IMR-90 (cell line): ENCODE data around the gene NEK4. TPM values are rescaled to one million over a fixed set of nuclear protein-coding genes. Genes with fewer than 3 reads are reported as not detected.

Experiments
- ATAC-seq: fragments of 200-7000 bp; cut with Tn5 transposase; 2 replicates; pipeline ENCODE4 v1.9.1; 2020; ENCODE audit warnings: low read depth, mild to moderate bottlenecking, moderate library complexity
- BruUV-seq: library from RNA; stranded (reverse); fragments of 400-500 nt; replicated peaks from 2 replicates; lab custom pipeline; 2021; lab: Mats Ljungman, UMichigan
- CTCF ChIA-PET: fragments of 300-600 bp; formaldehyde crosslinking; extraction: SDS; loops from one replicate; lab custom pipeline; 2021; ENCODE audit warnings: antibody characterized with exemption; lab: Yijun Ruan, JAX
- POLR2A ChIA-PET: fragments of 300-600 bp; sonication (Branson Sonifier 250); formaldehyde crosslinking; loops from one replicate; lab custom pipeline; 2022; ENCODE audit warnings: antibody characterized with exemption; ENCODE audit not compliant: unreplicated experiment; lab: Charles Lee
- DNase-seq: peaks from one replicate; pipeline ENCODE4 v3.0.0; 2013
- H2AFZ ChIP-seq: replicated peaks from 2 replicates; pipeline ENCODE3; 2013; ENCODE audit warnings: low read length, mild to moderate bottlenecking; ENCODE audit not compliant: poor library complexity
- H2AK5ac ChIP-seq: 2 replicates; pipeline ENCODE4 v1.6.1; 2013; ENCODE audit warnings: low read depth, low read length, inconsistent platforms
- H2AK9ac ChIP-seq: replicated peaks from 2 replicates; pipeline ENCODE3; 2013; ENCODE audit warnings: mild to moderate bottlenecking, low read depth, low read length, moderate library complexity; ENCODE audit not compliant: poor library complexity
- H2BK120ac ChIP-seq: 2 replicates; pipeline ENCODE4 v1.6.1; 2013; ENCODE audit warnings: low read depth, low read length, inconsistent platforms
- H2BK15ac ChIP-seq: 3 replicates; pipeline ENCODE4 v1.6.1; 2013; ENCODE audit warnings: low read depth, low read length, inconsistent platforms
- H2BK20ac ChIP-seq: 2 replicates; pipeline ENCODE4 v1.6.1; 2013; ENCODE audit warnings: low read depth, mild to moderate bottlenecking, inconsistent platforms, low read length, moderate library complexity
- H2BK5ac ChIP-seq: 2 replicates; pipeline ENCODE4 v1.6.1; 2013; ENCODE audit warnings: mild to moderate bottlenecking, low read depth, low read length, inconsistent platforms; ENCODE audit not compliant: poor library complexity, severe bottlenecking
- H3K14ac ChIP-seq: replicated peaks from 2 replicates; pipeline ENCODE4 v1.6.1; 2013; ENCODE audit warnings: low read depth, low read length, inconsistent platforms
- H3K18ac ChIP-seq: 2 replicates; pipeline ENCODE4 v1.6.1; 2013; ENCODE audit warnings: low read depth, low read length, control low read depth
- H3K23ac ChIP-seq: 2 replicates; pipeline ENCODE4 v1.6.1; 2013; ENCODE audit warnings: low read depth, low read length, inconsistent platforms
- H3K27ac ChIP-seq: 2 replicates; pipeline ENCODE4 v1.5.1; 2013; ENCODE audit warnings: mild to moderate bottlenecking, control low read depth, low read length; ENCODE audit not compliant: insufficient read depth
- H3K27me3 ChIP-seq: 2 replicates; pipeline ENCODE4 v1.6.1; 2013; ENCODE audit warnings: low read length; ENCODE audit not compliant: control insufficient read depth, insufficient read depth
- H3K36me3 ChIP-seq: 2 replicates; pipeline ENCODE4 v1.6.1; 2013; ENCODE audit warnings: low read length, mixed read lengths; ENCODE audit not compliant: control insufficient read depth, insufficient read depth
- H3K4ac ChIP-seq: 2 replicates; pipeline ENCODE4 v1.6.1; 2013; ENCODE audit warnings: low read depth, low read length, inconsistent platforms
- H3K4me1 ChIP-seq: 2 replicates; pipeline ENCODE4 v1.6.1; 2013; ENCODE audit warnings: low read length, mixed read lengths; ENCODE audit not compliant: control insufficient read depth, insufficient read depth
- H3K4me2 ChIP-seq: 2 replicates; pipeline ENCODE4 v1.6.1; 2013; ENCODE audit warnings: low read depth, mild to moderate bottlenecking, control low read depth, low read length, moderate library complexity
- H3K4me3 ChIP-seq: 2 replicates; pipeline ENCODE4 v1.5.1; 2013; ENCODE audit warnings: low read depth, mild to moderate bottlenecking, control low read depth, low read length, moderate library complexity; ENCODE audit not compliant: insufficient read depth
- H3K56ac ChIP-seq: 2 replicates; pipeline ENCODE4 v1.6.1; 2013; ENCODE audit warnings: low read length, inconsistent platforms; ENCODE audit not compliant: insufficient read depth; ENCODE audit errors: extremely low read depth
- H3K79me1 ChIP-seq, 2 experiments: 2 replicates each; pipeline ENCODE4 v1.6.1; 2013; ENCODE audit warnings: low read length in 2 of 2, inconsistent platforms in 1 of 2, low read depth in 1 of 2
- H3K9ac ChIP-seq: 2 replicates; pipeline ENCODE4 v1.6.1; 2013; ENCODE audit warnings: low read depth, low read length, control low read depth
- H3K9me1 ChIP-seq: 2 replicates; pipeline ENCODE4 v1.6.1; 2013; ENCODE audit warnings: low read length, inconsistent platforms; ENCODE audit not compliant: insufficient read depth
- H3K9me3 ChIP-seq: 2 replicates; pipeline ENCODE4 v1.6.1; 2013; ENCODE audit warnings: low read length; ENCODE audit not compliant: control insufficient read depth, insufficient read depth
- H4K20me1 ChIP-seq: 2 replicates; pipeline ENCODE4 v1.6.1; 2013; ENCODE audit warnings: low read length, inconsistent platforms; ENCODE audit not compliant: insufficient read depth
- H4K5ac ChIP-seq: 2 replicates; pipeline ENCODE4 v1.6.1; 2013; ENCODE audit warnings: mild to moderate bottlenecking, low read depth, low read length, control low read depth
- H4K8ac ChIP-seq, 2 experiments: 2 replicates each; pipeline ENCODE4 v1.6.1; 2013; ENCODE audit warnings: low read depth in 2 of 2, low read length in 2 of 2, control low read depth in 1 of 2, inconsistent platforms in 1 of 2
- H4K91ac ChIP-seq: 2 replicates; pipeline ENCODE4 v1.6.1; 2013; ENCODE audit warnings: low read depth, low read length, inconsistent platforms; ENCODE audit not compliant: insufficient read depth
- BHLHE40 ChIP-seq: fragments of 150-350 bp; IDR thresholded peaks from 2 replicates; pipeline ENCODE4 v1.6.1; 2016; ENCODE audit warnings: mild to moderate bottlenecking, low read depth, low read length
- CEBPB ChIP-seq: IDR thresholded peaks from 2 replicates; pipeline ENCODE4 v1.6.1; 2012; ENCODE audit warnings: low read depth, low read length, improper control_type of control experiment
- CHD1 ChIP-seq: IDR thresholded peaks from 2 replicates; pipeline ENCODE4 v1.6.1; 2012; ENCODE audit warnings: low read depth, low read length, improper control_type of control experiment
- CTCF ChIP-seq: conservative IDR thresholded peaks from 2 replicates; pipeline ENCODE4 v1.5.1; 2012; ENCODE audit warnings: mild to moderate bottlenecking, low read depth, low read length, improper control_type of control experiment
- ELK1 ChIP-seq: fragments of 150-350 bp; IDR thresholded peaks from 2 replicates; pipeline ENCODE4 v1.6.1; 2016; ENCODE audit warnings: low read depth, mild to moderate bottlenecking, low read length, moderate library complexity, borderline replicate concordance
- FOS ChIP-seq: fragments of 150-350 bp; IDR thresholded peaks from 2 replicates; pipeline ENCODE4 v1.6.1; 2016; ENCODE audit warnings: low read depth, low read length
- MAFK ChIP-seq: IDR thresholded peaks from 2 replicates; pipeline ENCODE4 v1.6.1; 2012; ENCODE audit warnings: low read depth, low read length, improper control_type of control experiment
- MAZ ChIP-seq: IDR thresholded peaks from 2 replicates; pipeline ENCODE4 v1.6.1; 2012; ENCODE audit warnings: low read depth, mild to moderate bottlenecking, low read length, improper control_type of control experiment, moderate library complexity, borderline replicate concordance
- MXI1 ChIP-seq: IDR thresholded peaks from 2 replicates; pipeline ENCODE4 v1.6.1; 2012; ENCODE audit warnings: low read depth, mild to moderate bottlenecking, low read length, moderate library complexity, borderline replicate concordance
- NFE2L2 ChIP-seq: fragments of 150-350 bp; IDR thresholded peaks from 2 replicates; pipeline ENCODE4 v1.6.1; 2016; ENCODE audit warnings: low read depth, mild to moderate bottlenecking, low read length
- POLR2A ChIP-seq: IDR thresholded peaks from 2 replicates; pipeline ENCODE4 v1.6.1; 2012; ENCODE audit warnings: mild to moderate bottlenecking, low read depth, low read length
- RAD21 ChIP-seq: IDR thresholded peaks from 2 replicates; pipeline ENCODE4 v1.6.1; 2012; ENCODE audit warnings: low read length, improper control_type of control experiment
- RCOR1 ChIP-seq: IDR thresholded peaks from 2 replicates; pipeline ENCODE4 v1.6.1; 2012; ENCODE audit warnings: mild to moderate bottlenecking, low read length, improper control_type of control experiment; ENCODE audit not compliant: insufficient replicate concordance
- RFX5 ChIP-seq: IDR thresholded peaks from 2 replicates; pipeline ENCODE4 v1.8.0; 2012; ENCODE audit warnings: low read depth, mild to moderate bottlenecking, low read length, moderate library complexity
- SMC3 ChIP-seq: fragments of 150-350 bp; IDR thresholded peaks from 2 replicates; pipeline ENCODE4 v1.6.1; 2016; ENCODE audit warnings: low read depth, mild to moderate bottlenecking, antibody characterized with exemption, low read length, moderate library complexity
- USF2 ChIP-seq: fragments of 150-350 bp; IDR thresholded peaks from 2 replicates; pipeline ENCODE4 v1.6.1; 2017; ENCODE audit warnings: mild to moderate bottlenecking, antibody characterized with exemption, low read length, low read depth
- WGBS, 2 experiments: methylation state at CpG; one replicate each; pipeline versions ENCODE4 v1.1.5 to v1.1.7; 2013; ENCODE audit warnings: missing lambda C conversion rate in 2 of 2; ENCODE audit not compliant: insufficient read length in 1 of 2; ENCODE audit errors: extremely low coverage in 2 of 2; 5-methylcytosine and 5-hydroxymethylcytosine counted together
- dilution Hi-C: fragments of 300-500 bp; cut with HindIII; formaldehyde crosslinking; loops from one replicate; pipeline ENCODE4 v1.14.3; 2018; ENCODE audit warnings: low sequenced_read_pairs; ENCODE audit not compliant: unreplicated experiment
- in situ Hi-C: fragments of 300-500 bp; cut with MboI; formaldehyde crosslinking; loops from 3 replicates; pipeline ENCODE4 v1.14.3; 2019; ENCODE audit warnings: low sequenced_read_pairs, inconsistent platforms, mixed read lengths
- intact Hi-C: fragments of 100-400 bp; cut with micrococcal nuclease; formaldehyde crosslinking; loops from 2 replicates; pipeline ENCODE4 v1.10.0; 2022
- polyA plus RNA-seq, 3 experiments: library from polyadenylated mRNA; depleted of rRNA; stranded (reverse); fragments of >200 nt; gene quantifications; 2 replicates each; pipeline ENCODE4 v1.2.3, GENCODE V29; 2012; ENCODE audit warnings: low replicate concordance in 1 of 3
- total RNA-seq: library from RNA; depleted of rRNA; stranded (reverse); fragments of >200 nt; gene quantifications from 2 replicates; pipeline ENCODE4 v1.2.3, GENCODE V29; 2012

Gene NEK4
- total and polyA plus RNA-seq, 2 of the 4 experiments (the other 2 are of a cell fraction) = 10.3 to 24.7 TPM

GRCh38 chr3:52731590-52731989, 39.1 kb downstream of the NEK4 start:
- no peak overlapping the region for H3K27ac ChIP-seq
- H3K4me3 ChIP-seq = no peak overlapping the region
- H4K8ac ChIP-seq = no peak overlapping the region
- no peak overlapping the region for H3K14ac ChIP-seq
- H4K20me1 ChIP-seq = no peaks in the 10 kb centered on the region
- H3K18ac ChIP-seq = no peak overlapping the region
- H4K91ac ChIP-seq = no peak overlapping the region
- H2BK5ac ChIP-seq = no peak overlapping the region
- POLR2A ChIA-PET = no interaction called here
- no peak overlapping the region for H3K23ac ChIP-seq
- peaks cover 5% of the 10 kb centered on the region; the same call in 1 of the 2 replicates for H3K9me3 ChIP-seq
- H3K36me3 ChIP-seq = peaks cover 20% of the 10 kb centered on the region
- H3K79me1 ChIP-seq = no peaks in the 10 kb centered on the region
- H3K9ac ChIP-seq = no peak overlapping the region
- DNase-seq (no peak), ATAC-seq (no peak)
- H3K27me3 ChIP-seq = no peaks in the 10 kb centered on the region
- H3K4ac ChIP-seq = no peak overlapping the region
- no peak overlapping the region for H3K4me2 ChIP-seq
- in situ Hi-C loops (no loop called here), dilution Hi-C loops (no loop called here), intact Hi-C loops (no loop called here)
- CTCF ChIA-PET = no interaction called here
- no peak overlapping the region for H4K5ac ChIP-seq
- H2BK15ac ChIP-seq = no peak overlapping the region
- WGBS, 2 experiments = 93% methylated on average over 11 of the region's 14 CpGs; no CpG with 5 or more reads in 1 of the 2 experiments
- H2AK9ac ChIP-seq = no peak overlapping the region
- no peak for TF ChIP-seq MXI1
- TF ChIP-seq CTCF = no peak
- TF ChIP-seq USF2 = no peak
- no peak for TF ChIP-seq BHLHE40
- no peak for TF ChIP-seq NFE2L2
- TF ChIP-seq MAZ = no peak
- TF ChIP-seq CEBPB = no peak
- no peak for TF ChIP-seq RCOR1
- no peak for TF ChIP-seq RAD21
- TF ChIP-seq MAFK = no peak
- TF ChIP-seq CHD1 = no peak
- TF ChIP-seq POLR2A = no peak
- no peak for TF ChIP-seq FOS
- no peak for TF ChIP-seq RFX5
- TF ChIP-seq ELK1 = no peak
- TF ChIP-seq SMC3 = no peak
- H3K4me1 ChIP-seq = no peaks in the 10 kb centered on the region
- H2BK20ac ChIP-seq = no peak overlapping the region
- H2AFZ ChIP-seq = no peak overlapping the region
- H3K9me1 ChIP-seq = no peaks in the 10 kb centered on the region
- no peak overlapping the region for H3K56ac ChIP-seq
- BruUV-seq = no TSS peak
- no peak overlapping the region for H2BK120ac ChIP-seq
- no peak overlapping the region for H2AK5ac ChIP-seq
